GM21619 (cell line): ENCODE results near the gene WNT8A.

ENCODE experiments used
- ATAC-seq: cut with Tn5 transposase; IDR thresholded peaks from one replicate; pipeline ENCODE4 v1.9.1; 2021; ENCODE audit not compliant: unreplicated experiment

WNT8A gene

DNA sequence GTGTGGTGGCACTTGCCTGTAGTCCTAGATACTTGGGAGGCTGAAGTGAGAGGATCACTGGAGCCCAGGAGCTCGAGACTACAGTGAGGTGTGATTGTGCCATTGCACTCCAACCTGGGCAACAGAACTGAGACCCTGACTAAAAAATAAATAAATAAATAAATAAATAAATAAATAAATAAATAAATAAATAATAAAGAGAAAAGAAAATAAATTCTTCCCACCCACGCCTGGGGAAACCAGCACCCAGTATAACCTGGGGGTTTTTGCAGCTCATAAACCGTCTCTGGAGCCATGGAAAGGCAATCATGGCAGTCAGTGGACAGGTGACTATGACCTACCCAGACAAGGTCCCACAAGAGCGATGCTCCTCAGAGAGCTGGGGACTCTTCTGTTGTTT, 7.9 kb downstream of the WNT8A start:
- ATAC-seq = no peak

DNA sequence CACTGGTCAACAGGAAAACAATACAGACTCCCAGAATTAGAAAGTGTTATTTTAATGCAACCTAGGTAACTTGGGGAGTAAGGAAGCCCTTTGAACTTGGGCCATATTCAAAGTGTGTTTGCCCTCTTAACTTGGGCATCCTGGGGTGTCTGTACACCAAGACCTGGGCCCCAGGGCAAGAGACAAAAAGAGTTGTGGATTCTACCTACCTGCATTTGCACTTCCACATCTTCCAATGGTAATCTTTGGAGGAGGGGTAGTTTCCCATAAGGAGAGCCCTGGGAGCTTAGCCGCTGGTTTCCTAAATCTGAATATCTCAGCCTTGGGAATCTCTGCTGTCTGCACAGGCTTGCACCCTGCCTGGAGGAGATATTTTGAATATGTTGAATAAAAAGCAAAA, 8.5 kb downstream of the WNT8A start:
- ATAC-seq = no peak

DNA sequence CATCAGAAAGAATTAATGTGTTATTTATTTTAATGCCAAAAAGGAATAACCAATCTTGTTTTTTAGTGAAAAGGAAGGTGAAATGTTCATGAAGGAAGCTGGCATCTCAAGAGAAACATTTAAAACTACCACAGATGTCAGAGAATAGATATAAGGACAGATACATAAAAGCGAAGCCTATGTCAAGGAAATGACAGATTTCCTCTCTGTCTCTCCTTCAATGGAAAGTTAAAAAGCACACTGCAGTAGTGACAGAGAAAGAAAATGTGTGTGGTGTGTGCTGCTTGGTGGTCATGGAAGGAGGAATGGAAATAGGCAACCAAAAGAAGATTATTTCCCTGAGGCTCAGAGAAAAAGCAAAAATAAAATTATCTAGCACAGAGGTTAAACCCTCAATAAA, 9.2 kb downstream of the WNT8A start:
- ATAC-seq = no peak

GRCh38 chr5:138095100-138095907, 11.5 kb downstream of the WNT8A start:
- no peak for ATAC-seq

DNA sequence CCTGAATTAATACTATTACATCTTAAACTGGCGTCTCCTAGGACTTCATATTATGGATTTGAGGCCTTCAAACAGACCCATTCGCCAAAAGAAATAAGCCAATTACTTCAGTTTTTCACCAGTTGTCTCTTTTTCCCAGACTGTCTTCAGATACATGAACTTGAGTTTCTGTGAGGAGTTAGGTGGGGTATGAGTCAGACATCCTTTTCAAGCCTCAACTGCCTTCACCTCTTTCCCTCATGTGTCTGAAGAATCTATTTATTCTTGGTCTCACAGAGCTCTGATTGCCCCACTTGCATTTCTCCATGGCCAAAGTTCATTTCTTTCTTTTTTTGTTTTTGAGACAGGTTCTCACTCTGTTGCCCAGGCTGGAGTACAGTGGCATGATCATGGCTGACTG, 12.5 kb downstream of the WNT8A start:
- no peak for ATAC-seq

DNA sequence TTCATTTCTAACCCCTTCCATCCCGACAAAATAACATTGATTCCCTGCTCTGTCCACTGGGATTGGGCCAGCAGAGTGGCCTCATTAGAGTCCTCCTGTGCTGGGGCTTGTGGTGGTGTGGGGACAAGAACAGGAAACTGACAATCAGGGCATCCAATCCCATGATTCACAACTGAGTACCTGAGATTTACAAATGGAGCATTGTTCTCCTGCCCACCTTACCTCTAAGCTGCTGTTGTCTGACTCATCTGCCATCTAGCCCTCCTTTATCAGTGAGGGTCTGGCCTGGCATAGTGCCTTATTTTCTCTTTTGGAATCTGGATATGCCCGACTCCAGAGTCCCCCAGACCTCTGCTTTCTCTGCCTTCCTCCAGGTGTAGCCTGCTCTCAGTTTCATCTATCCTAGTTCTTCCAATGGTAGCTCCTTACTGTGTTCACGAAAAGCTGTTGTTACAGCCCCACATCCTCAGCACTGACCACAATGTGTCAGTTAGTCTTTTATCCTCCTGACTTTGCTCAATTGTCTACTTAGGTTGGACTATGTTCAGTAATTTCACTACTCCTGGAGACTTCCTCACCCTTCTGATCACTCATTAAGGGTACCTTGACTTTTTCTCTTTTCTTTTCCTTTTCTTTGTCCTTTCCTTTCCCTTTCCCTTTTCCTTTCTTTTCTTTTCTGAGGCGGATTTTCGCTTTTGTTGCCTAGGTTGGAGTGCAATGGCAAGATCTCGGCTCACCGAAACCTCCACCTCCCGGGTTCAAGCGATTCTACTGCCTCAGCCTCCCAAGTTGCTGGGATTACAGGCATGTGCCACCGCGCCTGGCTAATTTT, 13.4 kb downstream of the WNT8A start:
- no peak for ATAC-seq

- no peak for ATAC-seq
Observed at GRCh38 chr5:138102454-138103318, 18.9 kb downstream of the WNT8A start.

DNA sequence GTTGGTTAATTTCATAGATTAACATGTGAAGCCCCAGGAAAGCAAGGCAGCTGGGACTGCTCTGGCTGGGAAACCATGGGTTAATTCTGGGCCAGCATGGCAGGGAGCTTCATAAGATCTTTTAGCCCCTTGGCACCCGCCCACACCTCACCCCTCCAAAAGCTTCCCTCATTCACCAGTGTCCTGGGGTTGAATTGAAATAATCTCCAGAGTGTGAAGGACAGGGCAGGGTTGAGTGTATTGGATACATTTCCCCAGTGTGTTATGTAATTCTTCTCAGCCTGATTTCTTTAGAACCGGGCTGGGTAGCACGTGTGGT, 19.4 kb downstream of the WNT8A start:
- no peak for ATAC-seq

DNA sequence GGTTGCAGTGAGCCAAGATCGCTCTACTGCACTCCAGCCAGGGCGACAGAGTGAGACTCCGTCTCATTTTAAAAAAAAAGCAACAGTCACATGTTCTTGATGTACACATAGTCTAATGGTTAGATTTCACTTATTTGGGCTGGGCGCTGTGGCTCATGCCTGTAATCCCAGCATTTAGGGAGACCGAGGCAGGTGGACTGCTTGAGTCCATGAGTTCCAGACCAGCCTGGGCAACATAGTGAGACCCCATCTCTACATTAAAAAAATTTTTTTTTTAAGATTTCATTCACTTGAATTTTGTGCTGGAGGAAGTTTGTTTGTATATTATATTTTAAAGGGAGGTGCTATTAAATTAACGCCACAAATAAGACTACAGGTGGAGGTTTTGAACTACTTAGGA, 21.9 kb downstream of the WNT8A start:
- ATAC-seq = no peak

DNA sequence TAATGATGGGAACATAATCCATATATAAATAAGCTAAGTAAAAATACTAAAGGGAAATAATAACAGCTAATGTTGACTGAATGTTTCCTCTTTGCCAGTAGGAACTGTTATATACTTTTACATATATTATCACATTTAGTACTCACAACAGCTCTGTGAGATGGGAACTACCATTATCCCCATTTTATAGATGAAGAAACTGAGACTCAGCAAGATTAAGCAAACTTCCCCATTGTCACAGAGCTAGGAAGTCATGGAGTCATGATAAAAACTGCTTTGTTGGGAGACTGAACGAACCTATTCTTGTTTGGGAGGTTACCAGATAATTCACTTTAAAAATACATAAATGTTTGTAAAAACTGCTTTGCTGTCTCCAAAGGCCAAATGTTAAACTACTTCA, 23.4 kb downstream of the WNT8A start:
- no peak for ATAC-seq

GRCh38 chr5:138109463-138110265, 25.8 kb downstream of the WNT8A start:
- ATAC-seq = no peak

DNA sequence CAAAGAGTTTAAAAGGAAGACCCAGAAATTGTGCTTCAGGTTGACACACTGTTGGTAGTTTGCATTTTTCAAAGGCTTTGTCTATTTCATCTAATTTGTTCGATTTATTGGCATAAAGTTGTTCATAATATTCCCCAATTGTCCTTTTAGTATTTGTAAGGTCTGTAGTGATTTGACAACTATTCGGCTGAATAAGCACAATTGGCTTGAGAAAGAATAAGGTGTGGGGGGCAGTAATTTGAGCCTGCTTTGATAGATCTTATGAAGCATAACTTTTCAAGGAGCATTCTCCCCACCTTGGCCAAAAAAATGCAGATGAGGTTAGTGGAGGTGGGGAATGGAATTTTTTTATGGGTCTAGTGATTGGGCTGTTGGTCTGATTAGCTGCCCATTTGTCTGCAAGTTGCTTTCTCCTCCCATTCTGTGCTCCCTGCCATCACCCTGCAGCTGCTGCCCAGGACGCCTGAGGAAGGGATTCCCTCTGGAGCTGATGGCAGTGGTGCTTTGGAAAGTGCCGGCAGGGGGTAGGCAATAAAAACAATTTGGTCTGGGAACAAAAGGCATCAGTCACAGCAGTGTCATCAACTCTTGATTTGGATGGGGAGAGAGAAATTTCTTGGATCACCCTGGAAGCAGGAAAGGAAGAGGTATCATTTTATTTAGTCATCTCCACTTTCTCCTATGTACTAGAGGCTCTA, 26.6 kb downstream of the WNT8A start:
- ATAC-seq = no peak

DNA sequence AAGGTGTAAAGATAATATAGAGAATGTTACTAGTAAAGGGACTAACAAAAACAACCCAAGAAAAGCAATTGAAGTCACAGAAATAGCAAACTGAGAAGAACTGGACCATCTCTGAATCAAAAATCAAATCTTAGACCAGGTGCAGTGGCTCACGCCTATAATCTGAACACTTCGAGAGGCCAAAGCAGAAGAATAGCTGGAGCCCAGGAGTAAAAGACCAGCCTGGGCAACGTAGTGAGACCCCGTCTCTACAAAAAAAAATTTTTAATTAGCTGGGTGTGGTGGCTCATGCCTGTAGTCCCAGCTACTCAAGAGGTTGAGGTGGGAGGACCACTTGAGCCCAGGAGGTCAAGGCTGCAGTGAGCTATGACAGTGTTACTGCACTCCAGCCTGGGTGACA, 27.3 kb downstream of the WNT8A start:
- ATAC-seq = no peak

DNA sequence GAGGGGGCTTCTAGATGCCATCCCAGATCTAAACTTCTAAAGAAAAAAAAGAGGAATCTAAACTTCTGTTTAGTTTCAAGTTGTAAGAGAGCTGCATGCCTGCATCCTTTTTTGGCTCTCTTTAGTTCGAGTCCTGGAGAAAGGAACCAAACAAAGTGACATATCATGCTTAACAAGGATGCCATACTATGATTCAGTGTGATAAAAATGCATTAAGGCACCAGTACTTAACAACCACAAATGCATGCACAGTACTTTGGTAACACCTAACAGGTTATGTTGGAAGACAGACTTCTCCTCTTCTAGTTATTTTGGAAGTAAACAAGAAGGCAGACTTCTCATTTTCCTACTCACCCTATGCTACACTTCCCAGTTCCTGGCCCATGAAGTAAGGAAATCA, 28.1 kb downstream of the WNT8A start:
- no peak for ATAC-seq

DNA sequence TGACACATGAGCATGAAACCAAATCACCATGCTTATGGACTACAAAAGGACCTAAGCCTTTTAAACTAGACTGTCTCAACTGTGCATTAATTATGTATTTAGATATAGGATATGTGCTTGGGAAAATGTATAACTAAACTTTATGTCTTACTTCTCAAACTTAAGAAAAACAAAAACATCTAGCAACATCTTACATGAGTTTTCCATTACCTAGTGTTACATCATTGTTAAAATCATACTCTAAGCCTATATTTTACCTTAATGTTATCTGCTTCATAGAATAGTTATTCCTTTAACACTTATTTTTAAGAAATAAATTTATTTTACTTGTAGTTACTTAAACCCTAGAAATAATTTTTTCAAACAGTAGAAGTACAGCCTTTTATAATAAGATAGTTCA, 31.4 kb downstream of the WNT8A start:
- ATAC-seq = no peak

- ATAC-seq = no peak
Observed at GRCh38 chr5:138128334-138128733, 44.5 kb downstream of the WNT8A start.

DNA sequence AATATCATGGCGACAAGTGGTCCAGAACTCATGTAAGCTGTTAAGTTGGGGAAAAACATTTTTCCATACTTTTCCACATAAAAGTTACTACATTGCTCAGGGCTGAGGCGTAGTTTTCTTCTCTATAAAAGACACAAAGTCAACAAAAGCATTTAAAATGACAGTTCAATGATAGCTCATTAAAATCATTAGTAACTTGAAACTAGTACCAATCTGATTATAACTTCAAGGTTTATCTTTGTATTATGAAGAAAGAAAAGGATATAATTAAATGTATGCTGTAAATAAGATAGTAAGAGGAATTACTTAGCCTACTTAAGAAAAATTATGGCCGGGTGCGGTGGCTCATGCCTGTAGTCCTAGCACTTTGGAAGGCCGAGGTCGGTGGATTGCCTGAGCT, 45.5 kb downstream of the WNT8A start:
- no peak for ATAC-seq

DNA sequence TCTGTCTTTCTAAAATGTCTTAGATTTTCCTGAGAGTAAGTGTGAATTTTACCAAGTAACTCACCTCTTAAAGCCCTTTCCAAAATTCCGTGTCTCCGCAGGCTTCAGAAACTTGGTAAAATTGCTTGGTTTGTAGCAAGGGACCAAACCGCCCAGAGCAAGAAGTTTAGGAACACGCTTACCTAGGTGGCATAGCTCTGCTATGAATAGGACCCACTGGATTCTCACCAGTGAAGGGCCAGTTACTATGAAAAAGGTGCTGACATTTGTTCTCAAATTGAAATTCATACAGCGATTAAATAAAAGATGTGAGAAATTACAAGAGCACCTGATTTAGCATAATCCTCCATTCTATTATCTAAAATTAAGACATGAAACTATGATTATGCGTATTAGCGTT, 48.7 kb downstream of the WNT8A start:
- no peak for ATAC-seq

DNA sequence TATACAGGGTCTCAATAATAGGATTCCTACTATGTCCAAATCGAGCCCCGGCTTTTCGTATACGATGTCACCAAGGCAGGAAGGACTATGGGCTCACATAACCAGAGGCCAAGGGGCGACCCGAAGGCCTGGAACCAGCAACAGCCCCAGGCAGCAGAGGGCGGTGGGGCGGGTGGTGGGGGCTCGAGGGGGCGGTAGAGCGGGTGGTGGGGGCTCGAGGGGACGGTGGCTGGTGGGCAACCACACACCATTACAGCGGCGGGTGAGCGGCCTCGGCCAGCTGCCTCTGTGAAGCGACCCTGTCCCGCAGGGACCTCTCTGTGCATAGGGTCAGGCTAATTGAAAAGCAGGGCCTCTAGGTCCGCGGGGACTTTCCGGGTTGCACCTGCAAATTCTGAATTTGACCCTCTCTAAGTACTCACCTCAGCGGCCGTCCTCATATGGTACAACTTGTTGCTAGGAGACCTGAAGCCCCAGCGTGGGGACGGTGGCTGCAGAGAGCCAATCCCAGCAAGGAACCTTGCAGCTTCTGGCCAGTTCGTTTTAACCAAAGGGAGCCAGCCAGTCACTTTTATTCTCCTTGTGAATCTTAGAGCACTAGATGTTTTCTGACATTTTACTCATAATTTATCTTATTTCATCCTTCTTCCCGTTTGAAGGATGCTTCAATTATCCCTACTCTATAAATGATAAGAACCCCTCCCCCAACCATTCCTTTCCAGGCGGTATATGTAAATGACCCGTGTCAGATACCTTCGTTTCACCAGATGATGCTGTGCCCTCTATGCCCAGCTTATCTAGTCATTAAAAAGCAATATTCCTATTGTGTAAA, 55.3 kb downstream of the WNT8A start, which contains the start of gene NME5:
NME5 (minus strand) TSS at position 480 of the 832 bp plus-strand sequence. CDS start 648 bp downstream, outside the sequence.
- ATAC-seq = no peak
